ENCODE data around the gene KCNA2.

Gene KCNA2

GRCh38 chr1:110601332-110601731 is 4.8 kb downstream of the KCNA2 start:
- DNase-seq: no peak

- no peak for DNase-seq
These were observed 5.4 kb downstream of the KCNA2 start for GRCh38 chr1:110600716-110601115.

GRCh38 chr1:110597966-110598365 is 8.2 kb downstream of the KCNA2 start:
- DNase-seq: no peak

GRCh38 chr1:110596312-110596711 is 9.8 kb downstream of the KCNA2 start:
- DNase-seq: no peak

- no peak for DNase-seq
These were observed 10.8 kb downstream of the KCNA2 start for GRCh38 chr1:110595353-110595710.

- DNase-seq: no peak
These were observed 11.5 kb downstream of the KCNA2 start for GRCh38 chr1:110594456-110595352.

- DNase-seq: no peak
These were observed 12.3 kb downstream of the KCNA2 start for GRCh38 chr1:110593902-110594301.

- no peak for DNase-seq
These were observed 14.2 kb downstream of the KCNA2 start for GRCh38 chr1:110591956-110592355.

GRCh38 chr1:110588991-110589390 is 17.2 kb downstream of the KCNA2 start:
- no peak for DNase-seq

GRCh38 chr1:110588486-110588885 is 17.7 kb downstream of the KCNA2 start:
- DNase-seq: no peak

GRCh38 chr1:110587906-110588305 is 18.3 kb downstream of the KCNA2 start:
- no peak for DNase-seq

GRCh38 chr1:110585481-110585880 is 20.7 kb downstream of the KCNA2 start:
- no peak for DNase-seq

GRCh38 chr1:110584045-110584444 is 22.1 kb downstream of the KCNA2 start:
- DNase-seq: no peak

- no peak for DNase-seq
These were observed 22.7 kb downstream of the KCNA2 start for GRCh38 chr1:110583505-110583904.

- DNase-seq: no peak
These were observed 23.8 kb downstream of the KCNA2 start for GRCh38 chr1:110582378-110582777.

- no peak for DNase-seq
These were observed 24.4 kb downstream of the KCNA2 start for GRCh38 chr1:110581682-110582145.

- no peak for DNase-seq
These were observed 25.9 kb downstream of the KCNA2 start for GRCh38 chr1:110580244-110580643.

- no peak for DNase-seq
These were observed 26.7 kb downstream of the KCNA2 start for GRCh38 chr1:110579460-110579859.

- no peak for DNase-seq
These were observed 29.7 kb downstream of the KCNA2 start for GRCh38 chr1:110576441-110576840.

GRCh38 chr1:110573314-110573713 is 32.8 kb downstream of the KCNA2 start:
- DNase-seq: no peak

GRCh38 chr1:110572751-110573150 is 33.4 kb downstream of the KCNA2 start:
- DNase-seq: no peak

- DNase-seq: no peak
These were observed 35.3 kb downstream of the KCNA2 start for GRCh38 chr1:110570901-110571300.

GRCh38 chr1:110570307-110570706 is 35.9 kb downstream of the KCNA2 start:
- DNase-seq: no peak

GRCh38 chr1:110566836-110567235 is 39.3 kb downstream of the KCNA2 start:
- no peak for DNase-seq

GRCh38 chr1:110565565-110565964 is 40.6 kb downstream of the KCNA2 start:
- no peak for DNase-seq

Data from activated naive CD4-positive, alpha-beta T cell treated with anti-CD3 and anti-CD28 coated beads, Interleukin-2, amount 50 U/mL, for 16 hours (primary cell).